Vagina (tissue), 2 donors: ENCODE results near the gene URB1. TPM values are rescaled to one million over a fixed set of nuclear protein-coding genes. Genes with fewer than 3 reads are reported as not detected.

ENCODE experiments used
- DNase-seq, 2 donors: peaks; one replicate each; pipeline ENCODE4 v3.0.0-alpha.2; 2017; ENCODE audit errors: extremely low spot score in 2 of 2
- H3K27ac ChIP-seq: fragments of 200-600 bp; sonication (generic); one replicate; pipeline ENCODE4 v1.5.1; 2019
- H3K27me3 ChIP-seq: fragments of 200-600 bp; sonication (generic); one replicate; pipeline ENCODE4 v1.5.1; 2019
- H3K36me3 ChIP-seq, 2 donors: fragments of 200-600 bp; sonication (generic); one replicate each; pipeline ENCODE4 v1.5.1; 2017 to 2019
- H3K4me1 ChIP-seq: fragments of 200-600 bp; sonication (generic); one replicate; pipeline ENCODE4 v1.5.1; 2019
- H3K4me3 ChIP-seq, 2 donors: fragments of 200-600 bp; sonication (generic); 1 replicate in 1 of 2; 2 replicates in 1 of 2; pipeline ENCODE4 v1.5.1; 2016 to 2019
- H3K9me3 ChIP-seq: fragments of 200-600 bp; sonication (generic); one replicate; pipeline ENCODE4 v1.5.1; 2019
- POLR2A ChIP-seq, 2 donors: fragments of 450-650 bp; IDR thresholded peaks; one replicate each; pipeline ENCODE4 v1.6.1; 2017; ENCODE audit warnings: antibody characterized with exemption in 2 of 2, mild to moderate bottlenecking in 2 of 2, moderate library complexity in 2 of 2
- POLR2AphosphoS5 ChIP-seq, 2 donors: sonication (generic); formaldehyde crosslinking; IDR thresholded peaks; one replicate each; pipeline ENCODE4 v1.9.0; 2017; ENCODE audit warnings: antibody characterized with exemption in 2 of 2, mild to moderate bottlenecking in 2 of 2, low read depth in 1 of 2; ENCODE audit not compliant: insufficient read depth in 1 of 2
- intact Hi-C: fragments of 100-400 bp; cut with DNase I; formaldehyde crosslinking; loops from one replicate; pipeline ENCODE4 v1.15.1; 2023
- total RNA-seq: library from RNA; depleted of rRNA; stranded (reverse); fragments of >200 nt; gene quantifications from one replicate; pipeline ENCODE4 v1.2.3, GENCODE V29; 2016
- TF ChIP-seq, protein P1 (sequence below), 3 experiments: fragments of 450-650 bp in 2 of 3; fragments of 200-600 bp in 1 of 3; sonication (generic) in 1 of 3; IDR thresholded peaks; one replicate each; pipeline ENCODE4 v1.5.1; 2017 to 2019; ENCODE audit warnings: antibody characterized with exemption in 3 of 3, mild to moderate bottlenecking in 2 of 3, moderate library complexity in 2 of 3

The URB1 gene
- total RNA-seq, 1 donor from 2014 or later: 23.8 TPM

DNA sequence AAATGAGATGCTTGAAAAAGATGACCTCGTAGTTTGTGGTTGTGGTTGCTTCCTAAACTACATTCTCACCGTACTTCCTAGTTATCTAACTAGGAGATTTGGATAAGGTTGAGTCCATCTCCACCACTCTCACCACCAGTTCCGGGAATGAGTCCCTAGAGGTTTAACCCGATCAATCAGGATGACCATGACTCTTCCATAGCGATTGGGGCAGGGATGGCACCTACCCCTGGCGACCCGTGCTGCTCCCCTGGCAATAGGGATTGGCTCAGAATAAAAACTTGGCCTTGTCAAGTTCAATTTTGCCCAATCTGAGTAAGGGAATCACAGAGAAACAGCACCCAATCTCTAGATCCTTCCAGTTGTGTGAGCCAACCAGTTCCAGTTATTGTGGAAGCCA, 111.3 kb downstream of the URB1 start:
- H3K27ac ChIP-seq: no peak overlapping the region
- H3K4me3 ChIP-seq: no peak overlapping the region
- no peaks in the 10 kb centered on the region for H3K27me3 ChIP-seq
- DNase-seq: peak in 1 of 2 donors; percentile 52
- intact Hi-C loops: no loop called here
- peaks cover 23% of the 10 kb centered on the region for H3K4me1 ChIP-seq
- H3K36me3 ChIP-seq: no peaks in the 10 kb centered on the region
- TF ChIP-seq, protein P1, sequence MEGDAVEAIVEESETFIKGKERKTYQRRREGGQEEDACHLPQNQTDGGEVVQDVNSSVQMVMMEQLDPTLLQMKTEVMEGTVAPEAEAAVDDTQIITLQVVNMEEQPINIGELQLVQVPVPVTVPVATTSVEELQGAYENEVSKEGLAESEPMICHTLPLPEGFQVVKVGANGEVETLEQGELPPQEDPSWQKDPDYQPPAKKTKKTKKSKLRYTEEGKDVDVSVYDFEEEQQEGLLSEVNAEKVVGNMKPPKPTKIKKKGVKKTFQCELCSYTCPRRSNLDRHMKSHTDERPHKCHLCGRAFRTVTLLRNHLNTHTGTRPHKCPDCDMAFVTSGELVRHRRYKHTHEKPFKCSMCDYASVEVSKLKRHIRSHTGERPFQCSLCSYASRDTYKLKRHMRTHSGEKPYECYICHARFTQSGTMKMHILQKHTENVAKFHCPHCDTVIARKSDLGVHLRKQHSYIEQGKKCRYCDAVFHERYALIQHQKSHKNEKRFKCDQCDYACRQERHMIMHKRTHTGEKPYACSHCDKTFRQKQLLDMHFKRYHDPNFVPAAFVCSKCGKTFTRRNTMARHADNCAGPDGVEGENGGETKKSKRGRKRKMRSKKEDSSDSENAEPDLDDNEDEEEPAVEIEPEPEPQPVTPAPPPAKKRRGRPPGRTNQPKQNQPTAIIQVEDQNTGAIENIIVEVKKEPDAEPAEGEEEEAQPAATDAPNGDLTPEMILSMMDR (IDR thresholded peaks at IDR 0.05): no peak
- TF ChIP-seq POLR2AphosphoS5 (IDR thresholded peaks at IDR 0.05; ENCODE audit: insufficient read depth in 1 of 2, low read depth in 1 of 2) (no peak), POLR2A (IDR thresholded peaks at IDR 0.05) (no peak)
- no peaks in the 10 kb centered on the region for H3K9me3 ChIP-seq

DNA sequence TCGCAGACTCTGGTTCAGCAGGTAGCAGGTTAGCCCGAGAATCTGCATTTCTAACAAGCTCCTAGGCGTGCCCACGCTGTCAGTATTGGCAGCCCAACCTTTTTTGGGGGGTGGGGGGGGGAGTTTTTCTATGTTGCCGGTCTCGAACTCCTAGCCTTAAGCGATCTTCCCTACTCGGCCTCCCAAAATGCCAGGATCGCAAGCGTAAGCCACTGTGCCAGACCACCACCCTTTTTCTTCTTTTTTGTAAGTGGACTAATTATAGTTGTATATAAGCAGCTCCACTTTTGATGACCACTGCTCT, 113.5 kb downstream of the URB1 start:
- peaks cover 23% of the 10 kb centered on the region for H3K4me1 ChIP-seq
- H3K27me3 ChIP-seq: no peaks in the 10 kb centered on the region
- DNase-seq: no peak
- intact Hi-C loops: no loop called here
- peak overlapping the region; percentile 75 for H3K27ac ChIP-seq
- TF ChIP-seq, protein P1 (IDR thresholded peaks at IDR 0.05): no peak
- TF ChIP-seq POLR2A (IDR thresholded peaks at IDR 0.05) (no peak), POLR2AphosphoS5 (IDR thresholded peaks at IDR 0.05; ENCODE audit: insufficient read depth in 1 of 2, low read depth in 1 of 2) (no peak)
- peaks cover 0 to 6% of the 10 kb centered on the region in 2 donors for H3K36me3 ChIP-seq
- no peaks in the 10 kb centered on the region for H3K9me3 ChIP-seq
- H3K4me3 ChIP-seq: peak overlapping the region; percentile 73 to 80

DNA sequence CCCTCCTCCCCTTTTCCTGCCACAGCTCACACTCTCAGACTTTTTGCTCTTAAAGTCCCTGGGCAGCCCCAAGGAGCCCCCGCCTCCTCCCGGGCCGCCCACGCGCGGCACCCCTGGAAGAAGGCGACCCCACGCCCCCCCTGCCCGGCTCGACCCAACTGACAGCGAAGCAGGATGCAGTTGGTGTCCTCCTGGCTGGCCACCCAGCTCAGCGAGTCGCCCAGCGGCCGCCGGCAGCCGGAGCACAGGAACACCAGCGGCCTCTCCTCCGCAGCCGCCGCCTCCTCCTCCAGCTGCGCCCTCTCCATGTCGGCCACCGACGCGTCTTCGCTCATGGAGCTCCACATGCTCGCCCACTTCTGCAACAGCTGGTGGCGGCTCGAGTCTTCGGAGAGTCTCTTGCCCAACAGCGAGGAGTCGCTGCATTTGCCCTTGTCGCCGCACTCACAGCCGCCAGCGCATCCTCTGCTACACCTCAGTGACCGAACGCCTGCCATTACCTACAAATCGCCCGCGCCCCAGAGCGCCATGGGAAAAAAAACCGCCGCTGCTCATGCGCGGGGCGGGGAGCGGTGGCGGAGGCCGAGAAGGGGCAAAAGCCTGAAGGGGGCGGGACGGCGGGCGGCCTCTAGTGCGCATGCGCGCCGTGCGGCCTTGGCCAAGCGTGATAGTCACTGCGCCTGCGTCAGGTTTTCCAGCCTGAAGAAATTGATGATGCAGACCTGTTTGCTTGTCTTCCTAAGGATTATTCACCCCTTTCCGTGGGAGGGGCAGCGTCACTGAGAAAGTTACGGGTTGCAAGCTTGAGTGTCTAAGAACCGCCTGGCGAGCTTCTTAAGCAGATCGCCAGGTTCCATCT, 114.1 kb downstream of the URB1 start, which contains the start of gene MIS18A:
Gene MIS18A, minus strand, starts transcription at position 532 of the 859 bp plus-strand sequence. Its CDS starts 35 bp downstream, at position 497.
- Histone ChIP-seq H3K9me3 (no peaks in the 10 kb centered on the region), H3K27ac (peak within 1 kb of the TSS; percentile 75), H3K36me3 (peaks cover 0 to 6% of the 10 kb centered on the region in 2 donors), H3K4me3 (peak within 1 kb of the TSS; percentile 73 to 80), H3K4me1 (peaks cover 23% of the 10 kb centered on the region), H3K27me3 (no peaks in the 10 kb centered on the region)
- intact Hi-C loops: no loop called here
- DNase-seq: peak in 1 of 2 donors; percentile 96
- TF ChIP-seq POLR2A (IDR thresholded peaks at IDR 0.05) (peak in 1 of 2 donors; percentile 46), POLR2AphosphoS5 (IDR thresholded peaks at IDR 0.05; ENCODE audit: insufficient read depth in 1 of 2, low read depth in 1 of 2) (peak; percentile 91 to 99)
- TF ChIP-seq, protein P1 (IDR thresholded peaks at IDR 0.05): peak in 2 of 3 experiments; percentile 20 to 38

DNA sequence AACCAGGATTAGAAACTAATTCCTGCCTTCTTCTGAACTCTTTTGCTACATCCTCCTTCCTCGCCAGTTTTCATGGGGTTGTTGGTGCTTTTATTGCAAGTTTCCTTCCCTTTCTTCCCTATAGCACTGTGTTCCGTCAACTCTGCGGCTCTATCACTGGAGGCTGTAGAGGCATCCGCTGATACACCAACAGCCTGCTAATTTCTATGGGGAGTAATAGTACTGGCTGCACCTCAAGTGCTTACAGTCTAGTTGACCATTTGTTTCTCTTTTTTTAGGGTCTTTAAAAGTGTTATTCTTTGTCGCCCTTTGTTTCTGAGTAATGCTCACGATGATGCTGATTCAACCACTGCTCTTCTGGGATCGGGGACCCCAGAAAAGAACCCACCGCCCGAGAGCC, 114.7 kb downstream of the URB1 start:
- DNase-seq: no peak
- Histone ChIP-seq H3K36me3 (peaks cover 0 to 10% of the 10 kb centered on the region in 2 donors), H3K4me3 (peak overlapping the region; percentile 73 to 80), H3K27me3 (no peaks in the 10 kb centered on the region), H3K9me3 (no peaks in the 10 kb centered on the region), H3K4me1 (peaks cover 23% of the 10 kb centered on the region), H3K27ac (peak overlapping the region; percentile 75)
- intact Hi-C loops: no loop called here
- TF ChIP-seq POLR2AphosphoS5 (IDR thresholded peaks at IDR 0.05; ENCODE audit: insufficient read depth in 1 of 2, low read depth in 1 of 2) (no peak), POLR2A (IDR thresholded peaks at IDR 0.05) (no peak)
- TF ChIP-seq, protein P1 (IDR thresholded peaks at IDR 0.05): no peak

DNA sequence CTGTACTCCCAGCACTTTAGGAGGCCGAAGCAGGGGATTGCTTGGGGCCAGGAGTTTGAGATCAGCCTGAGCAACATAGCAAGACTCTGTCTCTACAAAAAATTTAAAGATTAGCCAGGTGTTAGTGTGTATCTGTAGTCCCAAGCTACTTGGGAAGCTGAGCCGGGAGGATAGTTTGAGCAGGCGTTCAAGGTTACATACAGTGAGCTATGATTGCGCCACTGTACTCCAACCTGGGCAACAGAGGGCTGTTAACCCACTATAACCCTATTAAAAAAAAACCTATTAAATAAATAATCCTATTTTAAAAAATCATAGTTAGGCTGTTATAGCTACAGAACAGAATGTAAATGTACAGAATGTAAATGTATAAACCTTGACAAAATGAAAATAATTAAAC, 116.1 kb downstream of the URB1 start:
- Histone ChIP-seq H3K36me3 (peaks cover 0 to 10% of the 10 kb centered on the region in 2 donors), H3K4me3 (no peak overlapping the region), H3K27me3 (no peaks in the 10 kb centered on the region), H3K27ac (no peak overlapping the region), H3K9me3 (no peaks in the 10 kb centered on the region), H3K4me1 (peaks cover 23% of the 10 kb centered on the region)
- intact Hi-C loops: no loop called here
- TF ChIP-seq POLR2A (IDR thresholded peaks at IDR 0.05) (no peak), POLR2AphosphoS5 (IDR thresholded peaks at IDR 0.05; ENCODE audit: insufficient read depth in 1 of 2, low read depth in 1 of 2) (no peak)
- TF ChIP-seq, protein P1 (IDR thresholded peaks at IDR 0.05): no peak
- DNase-seq: no peak
